DOHH2 (cell line): ENCODE measurements around the gene IFI44.

ENCODE experiments used
- H3F3A ChIP-seq: fragments of 200-600 bp; sonication (generic), shearing (Covaris generic); 2 replicates; pipeline ENCODE4 v1.6.0; 2016; ENCODE audit warnings: antibody characterized with exemption, mild to moderate bottlenecking; ENCODE audit not compliant: control insufficient read depth, insufficient read depth
- H3K27ac ChIP-seq: fragments of 200-600 bp; sonication (generic); 2 replicates; pipeline ENCODE4 v1.5.1; 2014; ENCODE audit warnings: low read depth, mild to moderate bottlenecking, low read length, moderate library complexity
- H3K27me3 ChIP-seq: fragments of 200-600 bp; sonication (generic); 2 replicates; pipeline ENCODE4 v1.6.1; 2014; ENCODE audit warnings: mild to moderate bottlenecking, low read length, mixed read lengths; ENCODE audit not compliant: control insufficient read depth
- H3K36me3 ChIP-seq: fragments of 200-600 bp; sonication (generic); 2 replicates; pipeline ENCODE4 v1.6.1; 2014; ENCODE audit warnings: mild to moderate bottlenecking, low read length, moderate library complexity, mixed read lengths; ENCODE audit not compliant: control insufficient read depth
- H3K4me1 ChIP-seq: fragments of 200-600 bp; sonication (generic); 2 replicates; pipeline ENCODE4 v1.6.1; 2014; ENCODE audit warnings: mild to moderate bottlenecking, low read length, mixed read lengths; ENCODE audit not compliant: control insufficient read depth
- H3K4me2 ChIP-seq: fragments of 200-600 bp; sonication (generic); 2 replicates; pipeline ENCODE4 v1.6.0; 2014; ENCODE audit warnings: mild to moderate bottlenecking, low read length, moderate library complexity
- H3K4me3 ChIP-seq: fragments of 200-600 bp; sonication (generic); 2 replicates; pipeline ENCODE4 v1.5.1; 2014; ENCODE audit warnings: mild to moderate bottlenecking, low read length, mixed read lengths
- H3K79me2 ChIP-seq: fragments of 200-600 bp; sonication (generic); 2 replicates; pipeline ENCODE4 v1.6.1; 2014; ENCODE audit warnings: mild to moderate bottlenecking, low read length, mixed read lengths; ENCODE audit not compliant: control insufficient read depth
- H3K9me2 ChIP-seq: fragments of 200-600 bp; sonication (generic); replicated peaks from 2 replicates; pipeline ENCODE4 v1.6.1; 2014; ENCODE audit warnings: mild to moderate bottlenecking, low read length, mixed read lengths; ENCODE audit not compliant: control insufficient read depth
- H3K9me3 ChIP-seq: fragments of 200-600 bp; sonication (generic); 2 replicates; pipeline ENCODE4 v1.6.1; 2014; ENCODE audit warnings: antibody characterized with exemption, low read length, mixed read lengths; ENCODE audit not compliant: control insufficient read depth, insufficient read depth
- H4K20me1 ChIP-seq: fragments of 200-600 bp; sonication (generic); 2 replicates; pipeline ENCODE4 v1.6.0; 2014; ENCODE audit warnings: low read depth, mild to moderate bottlenecking, antibody characterized with exemption, low read length, moderate library complexity; ENCODE audit not compliant: control insufficient read depth, insufficient read depth
- EZH2phosphoT487 ChIP-seq: fragments of 200-600 bp; sonication (generic); IDR thresholded peaks from 2 replicates; pipeline ENCODE4 v1.6.1; 2017; ENCODE audit warnings: borderline replicate concordance, mild to moderate bottlenecking, antibody characterized with exemption, low read length, moderate library complexity, mixed read lengths
- TF ChIP-seq, protein P1 (sequence below): fragments of 200-600 bp; sonication (generic); IDR thresholded peaks from one replicate; pipeline ENCODE4 v1.5.1; 2014; ENCODE audit warnings: antibody characterized with exemption, mild to moderate bottlenecking, low read depth, low read length; ENCODE audit not compliant: poor library complexity, severe bottlenecking

Gene IFI44

DNA sequence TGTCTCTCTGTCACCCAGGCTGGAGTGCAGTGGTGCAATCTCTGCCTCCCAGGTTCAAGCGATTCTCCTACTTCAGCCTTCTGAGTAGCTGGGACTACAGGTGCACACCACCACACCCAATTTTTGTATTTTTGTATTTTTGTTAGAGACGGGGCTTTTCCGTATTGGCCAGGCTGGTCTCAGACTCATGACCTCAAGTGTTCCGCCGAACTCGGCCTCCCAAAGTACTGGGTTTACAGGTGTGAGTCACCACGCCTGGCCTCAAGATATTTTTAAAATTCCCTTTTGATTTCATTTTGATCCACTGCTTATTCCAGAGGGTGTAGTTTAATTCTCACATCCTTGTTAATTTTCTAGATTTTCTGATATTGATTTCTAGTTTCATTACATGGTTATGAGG is 25.6 kb upstream of the IFI44 start:
- TF ChIP-seq, protein P1, sequence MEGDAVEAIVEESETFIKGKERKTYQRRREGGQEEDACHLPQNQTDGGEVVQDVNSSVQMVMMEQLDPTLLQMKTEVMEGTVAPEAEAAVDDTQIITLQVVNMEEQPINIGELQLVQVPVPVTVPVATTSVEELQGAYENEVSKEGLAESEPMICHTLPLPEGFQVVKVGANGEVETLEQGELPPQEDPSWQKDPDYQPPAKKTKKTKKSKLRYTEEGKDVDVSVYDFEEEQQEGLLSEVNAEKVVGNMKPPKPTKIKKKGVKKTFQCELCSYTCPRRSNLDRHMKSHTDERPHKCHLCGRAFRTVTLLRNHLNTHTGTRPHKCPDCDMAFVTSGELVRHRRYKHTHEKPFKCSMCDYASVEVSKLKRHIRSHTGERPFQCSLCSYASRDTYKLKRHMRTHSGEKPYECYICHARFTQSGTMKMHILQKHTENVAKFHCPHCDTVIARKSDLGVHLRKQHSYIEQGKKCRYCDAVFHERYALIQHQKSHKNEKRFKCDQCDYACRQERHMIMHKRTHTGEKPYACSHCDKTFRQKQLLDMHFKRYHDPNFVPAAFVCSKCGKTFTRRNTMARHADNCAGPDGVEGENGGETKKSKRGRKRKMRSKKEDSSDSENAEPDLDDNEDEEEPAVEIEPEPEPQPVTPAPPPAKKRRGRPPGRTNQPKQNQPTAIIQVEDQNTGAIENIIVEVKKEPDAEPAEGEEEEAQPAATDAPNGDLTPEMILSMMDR: no peak
- no peak for TF ChIP-seq EZH2phosphoT487
- Histone ChIP-seq H3K36me3 (no peaks in the 10 kb centered on the region), H3K4me2 (no peak overlapping the region), H3K9me3 (no peaks in the 10 kb centered on the region), H3F3A (no peaks in the 10 kb centered on the region), H3K79me2 (no peaks in the 10 kb centered on the region), H3K9me2 (no peaks in the 10 kb centered on the region), H3K4me3 (no peak overlapping the region), H3K27ac (no peak overlapping the region), H4K20me1 (no peaks in the 10 kb centered on the region), H3K27me3 (peaks cover 15% of the 10 kb centered on the region), H3K4me1 (peaks cover 8% of the 10 kb centered on the region)

GRCh38 chr1:78627321-78627720 is 22.3 kb upstream of the IFI44 start:
- Histone ChIP-seq H4K20me1 (no peaks in the 10 kb centered on the region), H3K9me3 (no peaks in the 10 kb centered on the region), H3K4me2 (no peak overlapping the region), H3K4me1 (no peaks in the 10 kb centered on the region), H3F3A (no peaks in the 10 kb centered on the region), H3K36me3 (no peaks in the 10 kb centered on the region), H3K27me3 (no peaks in the 10 kb centered on the region), H3K79me2 (no peaks in the 10 kb centered on the region), H3K27ac (no peak overlapping the region), H3K4me3 (no peak overlapping the region), H3K9me2 (no peaks in the 10 kb centered on the region)
- TF ChIP-seq, protein P1: no peak
- no peak for TF ChIP-seq EZH2phosphoT487

- no peaks in the 10 kb centered on the region for H3F3A ChIP-seq
- H3K4me1 ChIP-seq: no peaks in the 10 kb centered on the region
- TF ChIP-seq EZH2phosphoT487: no peak
- TF ChIP-seq, protein P1: no peak
- H3K79me2 ChIP-seq: no peaks in the 10 kb centered on the region
- no peaks in the 10 kb centered on the region for H3K9me2 ChIP-seq
- H3K27me3 ChIP-seq: no peaks in the 10 kb centered on the region
- no peak overlapping the region for H3K4me2 ChIP-seq
- no peak overlapping the region for H3K4me3 ChIP-seq
- H4K20me1 ChIP-seq: no peaks in the 10 kb centered on the region
- H3K27ac ChIP-seq: no peak overlapping the region
- H3K9me3 ChIP-seq: no peaks in the 10 kb centered on the region
- no peaks in the 10 kb centered on the region for H3K36me3 ChIP-seq
These were observed 19.0 kb upstream of the IFI44 start for GRCh38 chr1:78630600-78630999.

- no peaks in the 10 kb centered on the region for H3K79me2 ChIP-seq
- no peaks in the 10 kb centered on the region for H4K20me1 ChIP-seq
- TF ChIP-seq, protein P1: no peak
- TF ChIP-seq EZH2phosphoT487: no peak
- H3F3A ChIP-seq: no peaks in the 10 kb centered on the region
- H3K9me2 ChIP-seq: no peaks in the 10 kb centered on the region
- no peak overlapping the region for H3K4me2 ChIP-seq
- H3K4me3 ChIP-seq: no peak overlapping the region
- H3K27me3 ChIP-seq: no peaks in the 10 kb centered on the region
- no peaks in the 10 kb centered on the region for H3K9me3 ChIP-seq
- no peaks in the 10 kb centered on the region for H3K36me3 ChIP-seq
- no peaks in the 10 kb centered on the region for H3K4me1 ChIP-seq
- no peak overlapping the region for H3K27ac ChIP-seq
These were observed 16.4 kb upstream of the IFI44 start for GRCh38 chr1:78633209-78633608.
